NCI-H2107 treated with DMSO at 0.1 percent for 48 hours (cell line): ENCODE measurements around the gene LHX4.

ENCODE experiments used
- DNase-seq: peaks from one replicate; lab custom pipeline; 2025; ENCODE audit not compliant: unreplicated experiment; lab: John Stamatoyannopoulos, UW

Gene LHX4

DNA sequence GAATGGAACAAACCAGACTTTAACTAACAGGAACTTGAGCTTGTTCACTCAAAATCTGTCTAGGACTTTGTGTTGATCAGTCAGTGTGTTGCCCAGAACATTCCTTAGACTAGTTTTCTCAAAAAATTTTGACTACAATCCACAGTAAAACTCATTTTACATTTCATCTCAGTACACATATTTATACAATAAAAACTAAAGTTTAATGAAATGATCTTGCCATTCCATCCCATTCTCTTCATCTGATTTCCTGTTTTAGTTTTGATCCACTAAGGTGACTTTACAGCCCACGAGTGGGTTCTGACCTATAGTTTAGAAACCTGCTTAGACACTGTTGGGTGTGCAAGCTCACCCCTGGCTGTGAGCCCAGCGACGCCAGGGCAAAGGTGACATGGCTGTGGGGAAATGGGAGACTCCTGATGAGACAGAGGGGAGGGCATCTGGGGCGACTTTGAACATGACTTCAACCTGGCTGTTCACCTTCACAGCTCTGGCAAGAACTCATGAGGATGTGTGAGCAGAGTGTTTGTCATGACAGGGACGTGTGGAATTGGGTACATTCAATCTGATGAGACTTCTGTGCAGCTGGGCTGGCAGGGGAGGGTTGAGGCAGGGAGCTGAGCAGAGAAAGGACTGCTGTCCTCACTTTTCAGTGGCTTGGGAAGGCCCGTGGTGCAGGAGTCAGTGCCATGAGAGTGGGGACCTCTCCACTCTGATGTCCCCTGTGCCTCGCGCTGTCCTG is 40.6 kb downstream of the LHX4 start:
- DNase-seq, result no peak

DNA sequence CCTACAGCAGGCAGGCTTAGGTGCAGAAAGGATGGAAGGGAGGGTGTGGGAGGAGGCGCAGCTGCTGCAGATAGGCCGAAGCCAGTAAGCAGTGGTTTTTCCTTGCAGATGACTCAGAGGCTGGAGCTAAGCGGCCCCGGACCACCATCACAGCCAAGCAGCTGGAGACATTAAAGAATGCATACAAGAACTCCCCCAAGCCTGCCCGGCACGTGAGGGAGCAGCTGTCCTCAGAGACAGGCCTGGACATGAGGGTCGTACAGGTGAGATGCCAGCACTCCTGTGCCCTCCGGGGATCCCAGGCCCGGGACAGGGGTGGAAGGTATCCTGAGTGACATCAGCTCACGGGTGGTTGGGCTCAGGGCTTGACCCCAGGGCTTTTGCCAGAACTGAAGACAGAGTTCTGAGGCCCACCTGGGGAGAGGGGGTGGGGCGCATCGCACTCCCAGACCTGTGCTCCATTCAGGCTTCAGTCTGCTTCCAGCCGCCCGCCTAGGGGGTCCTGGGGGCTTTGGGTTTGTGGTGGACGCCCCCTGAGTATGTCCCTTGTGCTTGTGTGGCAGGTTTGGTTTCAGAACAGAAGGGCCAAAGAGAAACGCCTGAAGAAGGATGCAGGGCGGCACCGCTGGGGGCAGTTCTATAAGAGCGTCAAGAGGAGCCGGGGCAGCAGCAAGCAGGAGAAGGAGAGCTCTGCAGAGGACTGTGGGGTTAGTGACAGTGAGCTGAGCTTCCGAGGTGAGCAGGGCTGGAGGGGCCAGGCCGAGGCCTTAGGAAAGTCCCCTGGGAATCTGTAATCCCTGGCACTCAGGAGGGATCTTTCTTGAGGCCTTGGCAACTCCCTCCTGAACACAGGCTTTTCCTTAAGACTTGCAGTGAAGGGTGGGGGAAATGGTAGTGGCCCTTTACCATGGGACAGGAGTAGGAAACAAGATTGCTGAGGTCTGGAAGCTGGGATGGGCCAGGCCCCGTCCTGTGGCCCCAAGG is 41.5 kb downstream of the LHX4 start:
- no peak for DNase-seq

GRCh38 chr1:180272395-180272794 is 42.3 kb downstream of the LHX4 start:
- no peak for DNase-seq

- no peak for DNase-seq
Observed at GRCh38 chr1:180273066-180273465, 43.0 kb downstream of the LHX4 start.

- no peak for DNase-seq
Observed at GRCh38 chr1:180274221-180274620, 44.2 kb downstream of the LHX4 start.

GRCh38 chr1:180275726-180276125 is 45.7 kb downstream of the LHX4 start:
- no peak for DNase-seq

DNA sequence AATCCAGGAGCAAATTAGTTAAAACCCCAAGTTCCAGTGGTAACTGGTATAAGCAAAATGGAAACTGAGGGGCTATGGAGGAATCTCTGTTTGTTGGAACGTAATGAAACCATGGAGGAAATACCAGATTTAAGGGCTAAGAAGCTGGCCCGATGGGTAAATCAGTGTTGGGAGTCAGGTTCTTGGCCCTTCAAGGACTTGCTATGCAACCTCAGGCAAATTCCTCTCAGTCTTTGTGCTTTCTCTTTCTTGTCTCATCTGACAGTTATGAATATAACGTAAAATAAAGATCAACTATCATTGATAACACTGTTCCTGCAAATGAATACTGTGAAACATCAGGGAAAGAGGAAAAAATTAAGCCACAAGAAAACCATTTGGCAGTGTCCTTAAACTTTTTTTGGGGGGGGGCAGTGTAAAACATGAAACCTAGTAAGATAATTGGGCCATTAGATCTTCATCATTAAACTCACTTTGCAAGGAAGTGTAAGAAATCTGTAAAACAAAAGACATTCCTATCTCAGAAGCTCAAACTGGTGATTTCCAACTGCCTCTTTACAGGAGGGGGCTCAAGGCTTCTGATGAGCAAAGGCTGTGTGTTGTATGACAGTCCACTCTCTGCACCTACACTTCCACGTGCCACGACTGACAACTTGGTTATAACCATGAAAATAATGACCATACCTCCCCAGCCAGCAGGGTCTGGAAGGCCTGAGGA is 47.6 kb downstream of the LHX4 start:
- no peak for DNase-seq

GRCh38 chr1:180278194-180278515 is 48.1 kb downstream of the LHX4 start:
- no peak for DNase-seq

GRCh38 chr1:180278596-180279395 is 48.7 kb downstream of the LHX4 start:
- DNase-seq, result no peak

DNA sequence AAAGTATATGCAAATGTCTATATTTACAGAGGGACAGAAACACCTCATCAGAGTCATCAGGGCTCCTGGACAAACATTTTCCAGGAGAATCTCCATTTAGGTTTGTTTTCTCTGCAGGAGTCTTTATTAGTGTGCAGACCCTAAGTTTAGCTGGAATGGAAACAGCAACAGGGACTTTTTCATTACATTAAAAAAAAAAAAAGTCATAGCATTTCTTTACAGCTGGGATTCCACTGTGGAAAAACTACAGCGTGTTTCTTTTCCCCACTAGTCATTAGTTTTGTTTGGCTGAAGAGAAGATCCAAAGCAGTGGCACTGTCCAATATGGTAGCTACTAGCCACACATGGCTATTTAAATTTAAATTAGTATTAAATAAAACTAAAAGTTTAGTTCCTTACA is 49.6 kb downstream of the LHX4 start:
- no peak for DNase-seq

DNA sequence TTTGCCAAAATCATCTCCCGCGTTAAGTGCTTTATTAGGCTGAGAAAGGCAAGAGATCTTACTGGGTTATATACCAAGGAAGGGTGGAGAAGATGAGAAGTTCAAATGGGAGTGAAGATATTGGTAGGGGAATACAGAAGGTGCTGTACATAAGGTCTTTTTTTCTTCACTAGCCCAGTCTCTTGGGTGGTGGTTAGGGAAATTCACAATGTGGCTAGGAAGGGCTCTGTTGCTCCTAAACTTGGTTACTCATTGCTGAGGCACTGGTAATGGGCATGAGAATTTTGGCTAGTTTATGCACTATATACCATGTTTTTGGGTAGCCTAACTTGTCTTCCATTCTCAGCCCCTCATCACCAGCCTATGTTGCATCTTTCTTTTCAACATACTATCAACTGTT is 50.6 kb downstream of the LHX4 start:
- no peak for DNase-seq

DNA sequence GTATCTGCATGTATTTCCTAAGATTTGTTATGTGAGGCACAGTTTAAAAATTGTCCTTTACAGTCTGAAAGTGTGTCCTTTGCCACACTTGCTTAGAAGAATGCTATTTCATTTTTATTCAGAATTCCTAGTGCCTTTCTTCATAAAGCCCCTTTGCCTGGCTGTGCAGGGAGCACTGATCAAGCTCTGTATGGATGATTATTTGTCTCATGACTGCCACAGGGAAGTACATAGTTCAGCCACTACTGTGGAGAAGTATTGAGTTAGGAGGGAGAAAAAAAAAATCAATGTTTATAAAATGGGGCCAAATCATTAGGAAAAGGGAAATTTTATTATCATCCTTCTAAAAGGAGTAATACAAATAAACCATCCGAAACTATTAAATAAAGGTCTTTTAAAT is 51.4 kb downstream of the LHX4 start:
- no peak for DNase-seq

GRCh38 chr1:180282401-180283044 is 52.5 kb downstream of the LHX4 start:
- no peak for DNase-seq

DNA sequence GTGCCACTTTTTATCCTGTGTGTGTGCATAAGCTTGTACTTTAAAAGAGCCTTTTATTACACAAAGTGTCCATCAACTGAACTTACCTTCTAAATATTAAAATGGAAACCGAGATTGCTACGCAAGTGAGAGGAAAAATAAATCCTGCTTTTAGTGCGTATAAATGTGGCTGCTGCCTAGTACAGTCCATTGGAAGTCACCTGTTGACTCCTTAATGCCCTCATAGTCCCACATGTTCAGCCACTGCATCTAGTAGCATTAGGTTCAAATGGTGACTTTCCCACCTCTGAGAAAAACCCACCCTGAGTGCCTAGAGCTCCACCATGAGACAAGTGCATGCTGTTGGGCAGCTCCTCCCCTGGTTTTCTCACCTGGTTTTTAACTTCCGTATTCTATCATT is 53.0 kb downstream of the LHX4 start:
- no peak for DNase-seq

GRCh38 chr1:180286417-180286816 is 56.4 kb downstream of the LHX4 start:
- no peak for DNase-seq

DNA sequence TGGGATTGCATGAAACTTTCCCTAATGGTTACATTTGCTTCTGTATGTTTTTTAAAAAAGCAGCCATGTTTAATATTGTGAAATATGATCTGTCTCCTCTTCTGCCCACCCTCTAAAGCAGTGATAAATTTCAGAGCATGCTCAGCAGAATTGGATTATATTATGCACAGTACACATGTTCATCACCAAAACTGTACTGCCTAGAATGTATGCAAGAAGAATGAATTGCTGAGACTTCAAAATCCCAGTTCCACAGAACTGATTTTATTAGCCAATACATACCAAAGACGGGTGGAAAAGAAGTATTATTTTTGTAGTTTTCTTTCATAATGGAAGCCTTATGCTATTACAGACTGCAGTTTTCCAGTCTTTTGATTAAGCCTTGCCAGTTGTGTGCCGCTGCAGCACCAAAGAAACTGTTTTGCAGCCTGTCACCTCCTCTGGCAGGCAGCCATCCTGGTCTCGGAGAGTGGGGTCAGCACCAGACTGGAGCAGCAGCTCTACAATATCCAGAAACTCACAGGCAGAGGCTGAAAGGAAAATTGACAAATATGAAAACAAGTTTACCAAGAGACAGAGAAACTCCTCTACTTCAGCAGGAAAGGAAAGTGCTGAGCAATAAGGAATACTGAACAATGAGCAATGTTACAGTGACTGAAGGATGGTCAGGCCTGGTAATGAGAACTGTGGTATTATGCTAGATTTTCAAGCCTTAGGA is 58.1 kb downstream of the LHX4 start:
- DNase-seq, result no peak

GRCh38 chr1:180288940-180289339 is 58.9 kb downstream of the LHX4 start:
- no peak for DNase-seq

DNA sequence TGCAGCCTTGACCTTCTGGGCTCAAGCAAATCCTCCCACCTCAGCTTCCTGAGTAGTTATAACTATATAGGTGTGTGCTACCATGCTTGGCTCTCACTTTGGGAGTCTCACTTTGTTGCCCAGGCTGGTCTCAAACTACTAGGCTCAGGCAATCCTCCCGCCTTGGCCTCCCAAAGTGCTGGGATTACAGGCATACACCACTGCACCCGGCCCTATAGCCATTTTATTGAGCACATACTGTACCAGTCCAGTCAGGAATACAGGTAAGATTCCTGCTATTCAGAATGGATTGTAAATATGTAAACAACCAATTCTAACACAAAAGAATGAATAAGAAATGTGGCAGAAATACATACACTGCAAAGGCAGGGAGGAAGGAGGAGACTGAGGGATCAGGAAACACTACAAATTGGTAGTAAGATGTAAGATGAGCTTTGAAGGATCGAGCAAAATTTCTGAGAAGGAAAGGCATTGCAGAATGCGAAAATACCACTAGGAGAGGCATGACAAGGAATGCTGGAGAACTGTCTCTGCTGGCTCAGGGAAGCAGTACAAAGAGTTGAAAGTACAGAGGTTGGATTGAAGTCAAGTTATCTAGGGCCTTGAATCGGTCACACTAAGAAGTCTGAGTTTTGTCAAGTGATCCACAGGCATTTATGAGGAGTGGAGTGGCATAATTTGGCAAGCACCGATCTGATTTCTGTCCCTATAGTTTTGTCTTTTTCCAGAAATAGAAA is 60.4 kb downstream of the LHX4 start:
- DNase-seq, result no peak

- DNase-seq, result no peak
Observed at GRCh38 chr1:180291004-180291403, 60.9 kb downstream of the LHX4 start.
